SK-N-SH treated with all-trans-retinoic acid at 6 μM for 48 hours (cell line): ENCODE data around the gene ADARB2.

ENCODE experiments used
- CREB5 ChIP-seq: fragments of 250-450 bp; sonication (Bioruptor Pico); IDR thresholded peaks from 2 replicates; pipeline ENCODE4 v1.5.1; 2020; ENCODE audit warnings: low read depth, mild to moderate bottlenecking, moderate library complexity
- RARB ChIP-seq: fragments of 250-450 bp; sonication (Bioruptor Pico); IDR thresholded peaks from 2 replicates; pipeline ENCODE4 v1.8.0; 2021; ENCODE audit warnings: mild to moderate bottlenecking, moderate library complexity
- TCF4 ChIP-seq: fragments of 250-450 bp; sonication (Bioruptor Pico); IDR thresholded peaks from 2 replicates; pipeline ENCODE4 v1.8.0; 2021; ENCODE audit warnings: mild to moderate bottlenecking, moderate library complexity, borderline replicate concordance
- ZFP30 ChIP-seq: fragments of 450-650 bp; formaldehyde crosslinking; IDR thresholded peaks from 2 replicates; pipeline ENCODE4 v1.5.0; 2022; ENCODE audit warnings: mild to moderate bottlenecking, moderate library complexity
- ZNF8 ChIP-seq: fragments of 450-650 bp; formaldehyde crosslinking; IDR thresholded peaks from 2 replicates; pipeline ENCODE4 v1.5.0; 2020; ENCODE audit warnings: mild to moderate bottlenecking, moderate library complexity
- TF ChIP-seq, protein P1 (sequence below): fragments of 250-450 bp; sonication (Bioruptor Pico); IDR thresholded peaks from 2 replicates; pipeline ENCODE4 v1.5.0; 2020; ENCODE audit warnings: mild to moderate bottlenecking, moderate library complexity

DNA sequence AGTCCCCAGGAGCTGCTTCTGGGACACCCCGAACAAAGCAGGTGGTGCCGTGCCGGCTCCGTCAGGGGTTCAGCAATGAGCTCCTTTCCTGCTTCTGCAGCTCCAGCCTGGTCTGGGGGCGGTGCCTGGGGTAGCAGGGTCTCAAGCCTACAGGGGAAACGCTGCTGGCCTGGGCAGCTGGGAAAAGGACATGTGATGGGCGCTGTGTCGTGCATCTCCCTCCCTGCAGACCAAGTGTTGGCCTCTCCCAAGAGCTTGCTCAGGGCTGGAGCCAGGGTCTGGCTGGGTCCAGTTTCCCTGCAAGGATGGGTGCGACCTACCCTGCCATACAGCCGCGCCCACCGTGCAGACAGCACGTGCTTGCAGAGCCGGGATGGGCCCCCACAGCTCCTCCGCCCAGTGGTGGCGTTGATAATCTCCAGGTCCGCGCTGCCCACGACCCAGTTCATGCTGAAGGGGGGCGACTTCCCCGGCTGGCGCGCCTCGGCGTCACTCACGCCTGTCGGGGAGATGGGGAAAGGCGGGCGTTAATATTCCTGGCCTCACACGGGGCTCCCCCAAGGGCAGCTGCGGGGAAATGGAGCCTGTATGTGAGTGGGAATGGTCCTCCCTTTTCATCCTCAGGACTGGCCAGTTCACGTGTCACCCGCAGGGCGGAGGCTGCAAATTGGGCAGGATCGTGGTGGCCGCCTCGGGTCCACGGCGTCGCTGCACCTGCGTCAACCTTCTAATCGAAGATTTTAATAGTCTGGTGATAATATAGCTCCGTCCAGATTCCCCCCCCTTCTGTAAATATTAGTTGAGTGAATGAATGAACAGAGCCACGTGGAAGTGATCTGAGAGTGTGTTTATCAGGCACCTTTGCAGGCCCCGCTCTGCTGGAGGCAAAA, 552.5 kb downstream of the ADARB2 start:
- no peak for TF ChIP-seq TCF4
- TF ChIP-seq, protein P1, sequence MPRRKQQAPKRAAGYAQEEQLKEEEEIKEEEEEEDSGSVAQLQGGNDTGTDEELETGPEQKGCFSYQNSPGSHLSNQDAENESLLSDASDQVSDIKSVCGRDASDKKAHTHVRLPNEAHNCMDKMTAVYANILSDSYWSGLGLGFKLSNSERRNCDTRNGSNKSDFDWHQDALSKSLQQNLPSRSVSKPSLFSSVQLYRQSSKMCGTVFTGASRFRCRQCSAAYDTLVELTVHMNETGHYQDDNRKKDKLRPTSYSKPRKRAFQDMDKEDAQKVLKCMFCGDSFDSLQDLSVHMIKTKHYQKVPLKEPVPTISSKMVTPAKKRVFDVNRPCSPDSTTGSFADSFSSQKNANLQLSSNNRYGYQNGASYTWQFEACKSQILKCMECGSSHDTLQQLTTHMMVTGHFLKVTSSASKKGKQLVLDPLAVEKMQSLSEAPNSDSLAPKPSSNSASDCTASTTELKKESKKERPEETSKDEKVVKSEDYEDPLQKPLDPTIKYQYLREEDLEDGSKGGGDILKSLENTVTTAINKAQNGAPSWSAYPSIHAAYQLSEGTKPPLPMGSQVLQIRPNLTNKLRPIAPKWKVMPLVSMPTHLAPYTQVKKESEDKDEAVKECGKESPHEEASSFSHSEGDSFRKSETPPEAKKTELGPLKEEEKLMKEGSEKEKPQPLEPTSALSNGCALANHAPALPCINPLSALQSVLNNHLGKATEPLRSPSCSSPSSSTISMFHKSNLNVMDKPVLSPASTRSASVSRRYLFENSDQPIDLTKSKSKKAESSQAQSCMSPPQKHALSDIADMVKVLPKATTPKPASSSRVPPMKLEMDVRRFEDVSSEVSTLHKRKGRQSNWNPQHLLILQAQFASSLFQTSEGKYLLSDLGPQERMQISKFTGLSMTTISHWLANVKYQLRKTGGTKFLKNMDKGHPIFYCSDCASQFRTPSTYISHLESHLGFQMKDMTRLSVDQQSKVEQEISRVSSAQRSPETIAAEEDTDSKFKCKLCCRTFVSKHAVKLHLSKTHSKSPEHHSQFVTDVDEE (CRISPR knock-in tag), result no peak
- no peak for TF ChIP-seq ZNF8 (CRISPR knock-in tag)
- no peak for TF ChIP-seq RARB
- TF ChIP-seq ZFP30 (CRISPR knock-in tag), result no peak
- TF ChIP-seq CREB5 (CRISPR knock-in tag), result no peak
